Measurements from ENCODE around the gene ZFAND3.
A peak's percentile ranks its signal among the peaks of the same experiment; 100 is the strongest.

ZFAND3 gene

GRCh38 chr6:38024908-38025307, 205.4 kb downstream of the ZFAND3 start:
- H3K4me1 ChIP-seq (ENCODE audit: control insufficient read depth, insufficient read depth, low read length, unreplicated experiment) = peaks cover 15% of the 10 kb centered on the region
- no peak overlapping the region for H2AFZ ChIP-seq (ENCODE audit: low read length, unreplicated experiment)
- no peaks in the 10 kb centered on the region for H3K36me3 ChIP-seq (ENCODE audit: insufficient read depth, low read length)
- H3K79me2 ChIP-seq (ENCODE audit: control insufficient read depth, insufficient read depth, low read length, unreplicated experiment) = peaks cover 55% of the 10 kb centered on the region
- H3K4me3 ChIP-seq (ENCODE audit: low read depth, low read length) = no peak overlapping the region
- H3K27me3 ChIP-seq (ENCODE audit: insufficient read depth, low read length) = no peaks in the 10 kb centered on the region
- peak overlapping the region; percentile 35 for H3K27ac ChIP-seq (ENCODE audit: low read depth, low read length)

- no peaks in the 10 kb centered on the region for H3K27me3 ChIP-seq (ENCODE audit: insufficient read depth, low read length)
- peaks cover 15% of the 10 kb centered on the region for H3K4me1 ChIP-seq (ENCODE audit: control insufficient read depth, insufficient read depth, low read length, unreplicated experiment)
- H2AFZ ChIP-seq (ENCODE audit: low read length, unreplicated experiment) = no peak overlapping the region
- H3K79me2 ChIP-seq (ENCODE audit: control insufficient read depth, insufficient read depth, low read length, unreplicated experiment) = peaks cover 60% of the 10 kb centered on the region
- no peaks in the 10 kb centered on the region for H3K36me3 ChIP-seq (ENCODE audit: insufficient read depth, low read length)
- H3K27ac ChIP-seq (ENCODE audit: low read depth, low read length) = peak overlapping the region; percentile 35
- H3K4me3 ChIP-seq (ENCODE audit: low read depth, low read length) = no peak overlapping the region
These were observed 205.9 kb downstream of the ZFAND3 start for GRCh38 chr6:38025451-38025850.

DNA sequence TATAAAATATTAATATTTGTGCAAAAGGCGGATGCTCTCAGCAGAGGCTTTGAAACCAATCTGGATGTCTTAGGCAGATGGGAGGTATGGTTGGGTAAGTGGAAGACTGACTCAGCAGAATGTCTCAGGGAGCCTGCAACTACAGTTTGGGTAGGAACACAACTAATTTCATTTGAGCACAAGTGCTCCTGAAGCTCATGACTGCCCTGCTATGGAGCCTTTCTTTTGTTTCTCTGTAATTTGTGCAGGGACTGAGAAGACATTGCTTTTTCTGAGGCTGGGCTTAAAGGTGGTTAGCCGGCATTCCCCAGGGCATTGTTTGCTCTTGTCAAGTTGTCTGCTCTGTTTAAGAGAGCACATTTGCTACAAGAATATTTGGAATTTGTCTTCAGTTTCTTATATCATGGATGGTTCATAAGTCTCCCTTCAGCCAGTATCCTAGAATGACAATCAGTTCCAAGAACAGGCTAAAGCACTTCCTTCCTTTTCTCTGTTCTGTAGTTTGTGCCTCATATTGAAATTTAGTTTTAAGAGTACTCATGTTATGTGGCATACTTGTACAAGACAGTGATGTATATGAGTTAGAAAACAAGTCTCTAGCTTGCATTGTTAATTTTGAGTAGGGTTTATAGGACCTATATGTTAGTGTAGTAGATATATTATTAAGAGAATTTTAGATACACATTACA, 208.3 kb downstream of the ZFAND3 start:
- no peak overlapping the region for H2AFZ ChIP-seq (ENCODE audit: low read length, unreplicated experiment)
- no peak overlapping the region for H3K27ac ChIP-seq (ENCODE audit: low read depth, low read length)
- H3K4me1 ChIP-seq (ENCODE audit: control insufficient read depth, insufficient read depth, low read length, unreplicated experiment) = peaks cover 15% of the 10 kb centered on the region
- H3K27me3 ChIP-seq (ENCODE audit: insufficient read depth, low read length) = no peaks in the 10 kb centered on the region
- H3K4me3 ChIP-seq (ENCODE audit: low read depth, low read length) = no peak overlapping the region
- H3K79me2 ChIP-seq (ENCODE audit: control insufficient read depth, insufficient read depth, low read length, unreplicated experiment) = peaks cover 56% of the 10 kb centered on the region
- H3K36me3 ChIP-seq (ENCODE audit: insufficient read depth, low read length) = no peaks in the 10 kb centered on the region

DNA sequence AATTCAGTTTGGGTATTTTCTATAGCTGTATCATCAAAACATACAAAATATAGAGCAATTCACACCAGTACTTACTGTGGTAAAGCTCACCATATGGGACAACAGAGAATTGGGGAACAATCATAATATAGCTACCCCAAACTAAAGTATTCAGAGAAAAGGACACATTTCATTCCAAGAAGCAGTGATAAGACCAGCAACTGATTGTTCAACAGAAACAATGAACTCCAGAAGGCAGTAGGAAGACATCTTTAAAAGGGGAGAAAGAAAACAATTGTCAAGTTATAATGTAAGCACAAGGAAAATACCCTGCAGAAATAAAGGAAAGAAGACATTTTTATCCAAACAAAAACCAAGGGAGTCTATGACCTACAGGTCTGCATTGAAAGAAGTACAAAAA, 210.9 kb downstream of the ZFAND3 start:
- no peak overlapping the region for H3K4me3 ChIP-seq (ENCODE audit: low read depth, low read length)
- H3K27ac ChIP-seq (ENCODE audit: low read depth, low read length) = no peak overlapping the region
- peaks cover 17% of the 10 kb centered on the region for H3K4me1 ChIP-seq (ENCODE audit: control insufficient read depth, insufficient read depth, low read length, unreplicated experiment)
- H2AFZ ChIP-seq (ENCODE audit: low read length, unreplicated experiment) = no peak overlapping the region
- H3K36me3 ChIP-seq (ENCODE audit: insufficient read depth, low read length) = no peaks in the 10 kb centered on the region
- H3K27me3 ChIP-seq (ENCODE audit: insufficient read depth, low read length) = no peaks in the 10 kb centered on the region
- peaks cover 61% of the 10 kb centered on the region for H3K79me2 ChIP-seq (ENCODE audit: control insufficient read depth, insufficient read depth, low read length, unreplicated experiment)

- H3K36me3 ChIP-seq (ENCODE audit: insufficient read depth, low read length) = no peaks in the 10 kb centered on the region
- no peak overlapping the region for H2AFZ ChIP-seq (ENCODE audit: low read length, unreplicated experiment)
- H3K79me2 ChIP-seq (ENCODE audit: control insufficient read depth, insufficient read depth, low read length, unreplicated experiment) = peaks cover 69% of the 10 kb centered on the region
- H3K27ac ChIP-seq (ENCODE audit: low read depth, low read length) = no peak overlapping the region
- H3K4me1 ChIP-seq (ENCODE audit: control insufficient read depth, insufficient read depth, low read length, unreplicated experiment) = peaks cover 14% of the 10 kb centered on the region
- H3K4me3 ChIP-seq (ENCODE audit: low read depth, low read length) = no peak overlapping the region
- no peaks in the 10 kb centered on the region for H3K27me3 ChIP-seq (ENCODE audit: insufficient read depth, low read length)
These were observed 213.3 kb downstream of the ZFAND3 start for GRCh38 chr6:38032797-38033196.

DNA sequence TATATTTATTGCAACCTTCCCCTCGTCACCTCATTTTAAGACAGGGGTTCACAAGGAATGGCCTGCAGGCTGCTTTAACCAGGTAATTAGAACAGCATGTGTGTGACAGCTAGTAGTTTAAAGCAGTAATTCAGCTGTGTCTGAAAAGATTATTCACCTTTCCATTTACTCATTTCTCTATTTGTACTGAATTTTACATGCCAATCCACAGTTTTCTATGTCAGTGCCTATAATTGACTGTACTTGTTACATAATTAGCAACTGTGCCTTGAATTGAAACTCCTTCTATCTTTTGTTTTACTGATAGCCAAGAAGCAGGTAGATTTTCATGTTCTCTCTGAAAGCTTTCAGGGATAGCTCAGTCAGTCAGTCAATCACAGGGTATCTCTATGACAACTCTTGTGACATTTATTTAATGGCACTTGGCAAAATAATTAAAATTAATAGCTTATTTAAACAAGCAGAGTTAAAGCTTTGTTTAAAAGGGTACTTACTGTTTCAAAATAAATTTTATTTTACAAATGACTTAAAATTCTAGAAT, 214.0 kb downstream of the ZFAND3 start:
- H3K36me3 ChIP-seq (ENCODE audit: insufficient read depth, low read length) = no peaks in the 10 kb centered on the region
- H3K4me3 ChIP-seq (ENCODE audit: low read depth, low read length) = no peak overlapping the region
- H3K4me1 ChIP-seq (ENCODE audit: control insufficient read depth, insufficient read depth, low read length, unreplicated experiment) = peaks cover 14% of the 10 kb centered on the region
- no peak overlapping the region for H2AFZ ChIP-seq (ENCODE audit: low read length, unreplicated experiment)
- no peaks in the 10 kb centered on the region for H3K27me3 ChIP-seq (ENCODE audit: insufficient read depth, low read length)
- no peak overlapping the region for H3K27ac ChIP-seq (ENCODE audit: low read depth, low read length)
- H3K79me2 ChIP-seq (ENCODE audit: control insufficient read depth, insufficient read depth, low read length, unreplicated experiment) = peaks cover 65% of the 10 kb centered on the region

DNA sequence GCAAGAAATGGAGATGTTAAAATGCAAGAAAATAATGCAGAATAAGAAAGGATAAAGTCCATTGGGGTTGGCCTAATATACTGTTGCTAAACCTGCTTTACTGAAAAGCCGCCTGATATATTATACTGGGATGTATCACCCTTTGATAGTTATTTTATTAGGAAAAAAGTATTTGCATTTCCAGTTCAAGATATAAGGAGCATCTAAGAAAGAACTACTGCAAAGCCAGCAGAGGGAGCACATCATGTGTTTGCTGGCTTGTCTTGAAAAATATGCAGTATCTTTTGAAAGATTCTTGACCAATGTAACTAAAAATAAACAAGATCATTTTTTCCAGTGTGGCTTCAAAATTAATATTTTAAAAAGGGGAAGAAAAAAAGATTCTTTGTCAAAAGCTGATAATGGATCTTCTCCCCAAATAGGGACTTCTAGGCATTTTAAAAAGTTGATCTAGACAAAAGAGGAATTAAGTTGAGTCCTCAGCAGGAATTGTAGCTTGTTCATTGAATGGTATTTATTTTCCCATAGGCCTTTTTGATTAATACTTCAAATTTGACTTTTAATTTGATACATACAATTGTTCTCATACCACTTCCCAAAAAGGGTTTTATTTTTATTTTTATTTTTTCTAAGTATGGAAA, 214.9 kb downstream of the ZFAND3 start:
- H3K27me3 ChIP-seq (ENCODE audit: insufficient read depth, low read length) = no peaks in the 10 kb centered on the region
- no peak overlapping the region for H3K27ac ChIP-seq (ENCODE audit: low read depth, low read length)
- peaks cover 14% of the 10 kb centered on the region for H3K4me1 ChIP-seq (ENCODE audit: control insufficient read depth, insufficient read depth, low read length, unreplicated experiment)
- peaks cover 57% of the 10 kb centered on the region for H3K79me2 ChIP-seq (ENCODE audit: control insufficient read depth, insufficient read depth, low read length, unreplicated experiment)
- H3K4me3 ChIP-seq (ENCODE audit: low read depth, low read length) = no peak overlapping the region
- H3K36me3 ChIP-seq (ENCODE audit: insufficient read depth, low read length) = no peaks in the 10 kb centered on the region
- no peak overlapping the region for H2AFZ ChIP-seq (ENCODE audit: low read length, unreplicated experiment)

GRCh38 chr6:38035478-38035877, 216.0 kb downstream of the ZFAND3 start:
- Histone ChIP-seq H3K4me3 (ENCODE audit: low read depth, low read length) (no peak overlapping the region), H3K79me2 (ENCODE audit: control insufficient read depth, insufficient read depth, low read length, unreplicated experiment) (peaks cover 48% of the 10 kb centered on the region), H3K27me3 (ENCODE audit: insufficient read depth, low read length) (no peaks in the 10 kb centered on the region), H3K4me1 (ENCODE audit: control insufficient read depth, insufficient read depth, low read length, unreplicated experiment) (peaks cover 17% of the 10 kb centered on the region), H2AFZ (ENCODE audit: low read length, unreplicated experiment) (no peak overlapping the region), H3K36me3 (ENCODE audit: insufficient read depth, low read length) (no peaks in the 10 kb centered on the region), H3K27ac (ENCODE audit: low read depth, low read length) (no peak overlapping the region)

DNA sequence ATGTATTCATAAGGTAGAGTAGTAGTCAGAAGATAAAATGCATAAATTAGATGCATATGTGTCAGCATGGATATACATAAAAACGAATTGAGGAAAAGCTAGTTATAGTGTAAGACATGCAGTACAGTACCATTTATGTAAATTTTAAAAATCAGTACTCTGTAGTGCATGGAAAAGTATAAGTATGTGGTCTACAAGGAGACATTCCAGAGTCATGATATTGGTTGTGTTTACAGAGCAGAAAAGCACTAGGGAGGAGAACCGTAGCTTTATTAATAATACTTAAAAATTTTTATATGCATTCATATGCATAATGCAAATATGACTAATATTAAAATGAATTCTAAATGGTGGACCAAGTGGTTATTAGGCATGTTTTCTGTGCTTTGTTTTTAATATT, 220.0 kb downstream of the ZFAND3 start:
- H3K4me1 ChIP-seq (ENCODE audit: control insufficient read depth, insufficient read depth, low read length, unreplicated experiment) = peaks cover 21% of the 10 kb centered on the region
- no peak overlapping the region for H2AFZ ChIP-seq (ENCODE audit: low read length, unreplicated experiment)
- no peaks in the 10 kb centered on the region for H3K27me3 ChIP-seq (ENCODE audit: insufficient read depth, low read length)
- H3K36me3 ChIP-seq (ENCODE audit: insufficient read depth, low read length) = no peaks in the 10 kb centered on the region
- H3K27ac ChIP-seq (ENCODE audit: low read depth, low read length) = no peak overlapping the region
- H3K79me2 ChIP-seq (ENCODE audit: control insufficient read depth, insufficient read depth, low read length, unreplicated experiment) = peaks cover 41% of the 10 kb centered on the region
- no peak overlapping the region for H3K4me3 ChIP-seq (ENCODE audit: low read depth, low read length)

DNA sequence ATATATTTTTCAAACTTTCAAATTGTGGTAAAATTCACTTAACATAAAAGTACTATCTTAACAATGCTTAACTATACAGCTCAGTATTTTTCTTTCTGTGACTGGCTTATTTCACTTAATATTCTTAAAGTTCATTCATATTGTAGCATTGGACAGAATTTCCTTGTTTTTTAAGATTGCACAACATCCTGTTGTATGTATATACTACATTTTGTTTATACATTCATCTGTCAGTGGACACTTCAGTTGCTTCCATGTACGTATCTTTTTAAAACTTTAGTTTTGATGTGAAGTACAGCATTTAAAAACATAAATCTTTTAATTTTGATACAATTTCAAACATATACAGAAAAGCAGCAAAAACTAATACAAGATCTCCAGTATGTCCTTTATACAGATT, 220.7 kb downstream of the ZFAND3 start:
- peaks cover 41% of the 10 kb centered on the region for H3K79me2 ChIP-seq (ENCODE audit: control insufficient read depth, insufficient read depth, low read length, unreplicated experiment)
- H2AFZ ChIP-seq (ENCODE audit: low read length, unreplicated experiment) = no peak overlapping the region
- peaks cover 14% of the 10 kb centered on the region for H3K4me1 ChIP-seq (ENCODE audit: control insufficient read depth, insufficient read depth, low read length, unreplicated experiment)
- no peaks in the 10 kb centered on the region for H3K36me3 ChIP-seq (ENCODE audit: insufficient read depth, low read length)
- no peak overlapping the region for H3K27ac ChIP-seq (ENCODE audit: low read depth, low read length)
- H3K27me3 ChIP-seq (ENCODE audit: insufficient read depth, low read length) = no peaks in the 10 kb centered on the region
- no peak overlapping the region for H3K4me3 ChIP-seq (ENCODE audit: low read depth, low read length)

GRCh38 chr6:38043259-38043753, 223.8 kb downstream of the ZFAND3 start:
- H2AFZ ChIP-seq (ENCODE audit: low read length, unreplicated experiment) = no peak overlapping the region
- no peaks in the 10 kb centered on the region for H3K36me3 ChIP-seq (ENCODE audit: insufficient read depth, low read length)
- H3K4me1 ChIP-seq (ENCODE audit: control insufficient read depth, insufficient read depth, low read length, unreplicated experiment) = peaks cover 9% of the 10 kb centered on the region
- H3K27me3 ChIP-seq (ENCODE audit: insufficient read depth, low read length) = no peaks in the 10 kb centered on the region
- H3K27ac ChIP-seq (ENCODE audit: low read depth, low read length) = no peak overlapping the region
- H3K4me3 ChIP-seq (ENCODE audit: low read depth, low read length) = no peak overlapping the region
- H3K79me2 ChIP-seq (ENCODE audit: control insufficient read depth, insufficient read depth, low read length, unreplicated experiment) = peaks cover 26% of the 10 kb centered on the region
